Neural cell (in vitro differentiated cells): Measurements from ENCODE around the gene SRC. TPM values are rescaled to one million over a fixed set of nuclear protein-coding genes. Genes with fewer than 3 reads are reported as not detected.

Source experiments
- H2AFZ ChIP-seq: fragments of 200-600, 300-800 bp; sonication (generic), shearing (Covaris generic); 2 replicates; pipeline ENCODE4 v1.6.0; 2014; ENCODE audit warnings: low read depth, mild to moderate bottlenecking, antibody characterized with exemption, low read length, moderate library complexity
- H3F3A ChIP-seq: fragments of 200-600 bp; shearing (Covaris generic); 2 replicates; pipeline ENCODE4 v1.6.1; 2016; ENCODE audit warnings: mild to moderate bottlenecking, moderate library complexity, mixed read lengths, antibody characterized with exemption, low read length; ENCODE audit not compliant: insufficient read depth, poor library complexity, severe bottlenecking
- H3K27ac ChIP-seq: fragments of 200-600, 300-800 bp; sonication (generic), shearing (Covaris generic); 2 replicates; pipeline ENCODE4 v1.5.1; 2014; ENCODE audit warnings: mild to moderate bottlenecking, low read length, moderate library complexity
- H3K27me3 ChIP-seq: fragments of 300-800, 200-600 bp; sonication (generic), shearing (Covaris generic); 2 replicates; pipeline ENCODE4 v1.6.0; 2014; ENCODE audit warnings: mild to moderate bottlenecking, low read depth, low read length, moderate library complexity; ENCODE audit not compliant: insufficient read depth
- H3K36me3 ChIP-seq: fragments of 300-800, 200-600 bp; sonication (generic), shearing (Covaris generic); 2 replicates; pipeline ENCODE4 v1.5.1; 2014; ENCODE audit warnings: mild to moderate bottlenecking, antibody characterized with exemption, low read length, moderate library complexity; ENCODE audit not compliant: insufficient read depth
- H3K4me2 ChIP-seq: fragments of 300-800, 200-600 bp; sonication (generic), shearing (Covaris generic); 2 replicates; pipeline ENCODE4 v1.6.0; 2014; ENCODE audit warnings: mild to moderate bottlenecking, low read length
- H3K4me3 ChIP-seq: fragments of 300-800, 200-600 bp; sonication (generic), shearing (Covaris generic); 2 replicates; pipeline ENCODE4 v1.5.1; 2014; ENCODE audit warnings: mild to moderate bottlenecking, low read length, moderate library complexity
- H3K79me2 ChIP-seq: fragments of 200-600 bp; shearing (Covaris generic); replicated peaks from 2 replicates; pipeline ENCODE4 v1.6.0; 2014; ENCODE audit warnings: mild to moderate bottlenecking, low read length, moderate library complexity; ENCODE audit not compliant: insufficient read depth
- H3K9ac ChIP-seq: fragments of 300-800, 200-600 bp; sonication (generic), shearing (Covaris generic); 2 replicates; pipeline ENCODE4 v1.6.1; 2016; ENCODE audit warnings: mild to moderate bottlenecking, low read length, mixed read lengths
- H3K9me2 ChIP-seq: fragments of 200-600 bp; shearing (Covaris generic); 2 replicates; pipeline ENCODE4 v1.6.1; 2016; ENCODE audit warnings: mild to moderate bottlenecking, low read length, mixed read lengths; ENCODE audit not compliant: insufficient read depth
- H3K9me3 ChIP-seq: fragments of 200-600, 300-800 bp; sonication (generic), shearing (Covaris generic); 2 replicates; pipeline ENCODE4 v1.6.1; 2016; ENCODE audit warnings: mild to moderate bottlenecking, mixed run types, low read length, moderate library complexity, mixed read lengths
- H4K20me1 ChIP-seq: fragments of 200-600 bp; shearing (Covaris generic); 2 replicates; pipeline ENCODE4 v1.6.1; 2016; ENCODE audit warnings: mild to moderate bottlenecking, mixed run types; ENCODE audit not compliant: insufficient read depth
- EP300 ChIP-seq: fragments of 450-650 bp; conservative IDR thresholded peaks from 2 replicates; pipeline ENCODE4 v1.6.1; 2014; ENCODE audit warnings: antibody characterized with exemption, mild to moderate bottlenecking, moderate library complexity; ENCODE audit not compliant: poor library complexity, severe bottlenecking
- EZH2 ChIP-seq: fragments of 200-600, 300-800 bp; shearing (Covaris generic), sonication (generic); IDR thresholded peaks from 2 replicates; pipeline ENCODE4 v1.6.1; 2014; ENCODE audit warnings: antibody characterized with exemption, low read length, borderline replicate concordance, mild to moderate bottlenecking; ENCODE audit not compliant: insufficient read depth, poor library complexity, severe bottlenecking
- MXI1 ChIP-seq: fragments of 450-650 bp; conservative IDR thresholded peaks from 2 replicates; pipeline ENCODE4 v1.6.1; 2014; ENCODE audit warnings: antibody characterized with exemption, mild to moderate bottlenecking; ENCODE audit not compliant: poor library complexity, severe bottlenecking
- POLR2AphosphoS5 ChIP-seq: IDR thresholded peaks from 2 replicates; pipeline ENCODE4 v1.6.1; 2012
- RAD21 ChIP-seq: fragments of 450-650 bp; conservative IDR thresholded peaks from 2 replicates; pipeline ENCODE4 v1.6.1; 2014; ENCODE audit warnings: antibody characterized with exemption, mild to moderate bottlenecking, moderate library complexity
- REST ChIP-seq: IDR thresholded peaks from 2 replicates; pipeline ENCODE4 v1.6.1; 2012; ENCODE audit warnings: borderline replicate concordance
- SMC3 ChIP-seq: fragments of 450-650 bp; conservative IDR thresholded peaks from 2 replicates; pipeline ENCODE4 v1.6.1; 2014; ENCODE audit warnings: antibody characterized with exemption, mild to moderate bottlenecking, moderate library complexity; ENCODE audit not compliant: poor library complexity
- TAF1 ChIP-seq: IDR thresholded peaks from 2 replicates; pipeline ENCODE4 v1.6.1; 2012; ENCODE audit warnings: low read depth
- polyA plus RNA-seq: library from polyadenylated mRNA; depleted of rRNA; stranded (reverse); fragments of >200 nt; gene quantifications from 2 replicates; pipeline ENCODE4 v1.2.3, GENCODE V29; 2014
- TF ChIP-seq, protein P1 (sequence below): fragments of 450-650 bp; IDR thresholded peaks from 2 replicates; pipeline ENCODE4 v1.5.1; 2014; ENCODE audit warnings: antibody characterized with exemption, mild to moderate bottlenecking, moderate library complexity; ENCODE audit not compliant: poor library complexity, severe bottlenecking

Gene SRC
- polyA plus RNA-seq, 1 donor from 2014 or later = 39.0 TPM

DNA sequence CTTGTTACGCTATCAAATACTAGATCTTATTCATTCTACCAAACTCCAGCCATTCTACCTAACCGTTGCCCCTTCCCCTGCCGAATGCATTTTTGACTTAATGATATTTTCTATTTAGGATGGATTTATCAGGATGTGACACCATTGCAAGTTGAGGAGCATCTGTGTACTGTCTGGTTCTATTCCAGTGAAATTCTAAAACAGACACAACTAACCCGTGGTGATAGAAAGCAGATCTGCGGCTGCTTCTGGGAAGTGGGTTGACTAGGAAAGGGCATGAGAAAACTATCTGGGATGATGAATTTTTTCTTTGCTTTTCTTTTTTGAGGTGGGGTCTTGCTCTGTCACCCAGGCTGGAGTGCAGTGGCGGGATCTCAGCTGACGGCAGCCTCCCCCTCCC, 20.7 kb upstream of the SRC start:
- no peaks in the 10 kb centered on the region for H3F3A ChIP-seq
- no peak overlapping the region for H3K4me2 ChIP-seq
- H4K20me1 ChIP-seq = no peaks in the 10 kb centered on the region
- H3K9ac ChIP-seq = no peak overlapping the region
- H3K79me2 ChIP-seq = no peaks in the 10 kb centered on the region
- H3K27me3 ChIP-seq = no peaks in the 10 kb centered on the region
- H3K36me3 ChIP-seq = no peaks in the 10 kb centered on the region
- H3K9me2 ChIP-seq = no peaks in the 10 kb centered on the region
- H3K9me3 ChIP-seq = no peaks in the 10 kb centered on the region
- no peak overlapping the region for H3K27ac ChIP-seq
- no peak overlapping the region for H3K4me3 ChIP-seq
- TF ChIP-seq SMC3 (no peak), EP300 (no peak), REST (no peak), RAD21 (no peak), EZH2 (no peak), TAF1 (no peak), MXI1 (no peak), POLR2AphosphoS5 (no peak)
- TF ChIP-seq, protein P1, sequence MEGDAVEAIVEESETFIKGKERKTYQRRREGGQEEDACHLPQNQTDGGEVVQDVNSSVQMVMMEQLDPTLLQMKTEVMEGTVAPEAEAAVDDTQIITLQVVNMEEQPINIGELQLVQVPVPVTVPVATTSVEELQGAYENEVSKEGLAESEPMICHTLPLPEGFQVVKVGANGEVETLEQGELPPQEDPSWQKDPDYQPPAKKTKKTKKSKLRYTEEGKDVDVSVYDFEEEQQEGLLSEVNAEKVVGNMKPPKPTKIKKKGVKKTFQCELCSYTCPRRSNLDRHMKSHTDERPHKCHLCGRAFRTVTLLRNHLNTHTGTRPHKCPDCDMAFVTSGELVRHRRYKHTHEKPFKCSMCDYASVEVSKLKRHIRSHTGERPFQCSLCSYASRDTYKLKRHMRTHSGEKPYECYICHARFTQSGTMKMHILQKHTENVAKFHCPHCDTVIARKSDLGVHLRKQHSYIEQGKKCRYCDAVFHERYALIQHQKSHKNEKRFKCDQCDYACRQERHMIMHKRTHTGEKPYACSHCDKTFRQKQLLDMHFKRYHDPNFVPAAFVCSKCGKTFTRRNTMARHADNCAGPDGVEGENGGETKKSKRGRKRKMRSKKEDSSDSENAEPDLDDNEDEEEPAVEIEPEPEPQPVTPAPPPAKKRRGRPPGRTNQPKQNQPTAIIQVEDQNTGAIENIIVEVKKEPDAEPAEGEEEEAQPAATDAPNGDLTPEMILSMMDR = no peak
- H2AFZ ChIP-seq = no peak overlapping the region

DNA sequence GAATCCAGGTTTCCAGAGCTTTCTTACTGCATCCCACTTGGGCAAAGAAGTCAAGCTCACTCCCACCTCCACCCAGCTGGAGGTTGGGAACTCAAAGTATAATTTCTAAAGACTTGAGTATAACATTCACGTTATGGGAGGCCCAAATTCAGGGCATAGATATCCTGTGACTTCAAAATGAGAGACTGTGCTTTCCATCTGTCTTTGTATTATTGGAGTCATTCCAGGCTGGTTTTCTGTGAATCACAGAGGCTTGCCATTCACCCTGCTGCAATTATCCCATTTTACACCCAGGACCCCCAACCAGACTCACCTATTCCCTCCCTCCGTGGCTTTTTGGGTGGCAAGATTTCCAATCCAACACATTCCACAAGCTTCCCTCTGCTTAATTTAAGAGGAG, 19.3 kb upstream of the SRC start:
- no peaks in the 10 kb centered on the region for H3F3A ChIP-seq
- TF ChIP-seq REST = no peak
- no peak for TF ChIP-seq MXI1
- TF ChIP-seq POLR2AphosphoS5 = no peak
- no peak for TF ChIP-seq RAD21
- TF ChIP-seq SMC3 = no peak
- TF ChIP-seq EZH2 = no peak
- TF ChIP-seq, protein P1 = no peak
- TF ChIP-seq TAF1 = no peak
- TF ChIP-seq EP300 = no peak
- H3K27ac ChIP-seq = no peak overlapping the region
- H3K9ac ChIP-seq = no peak overlapping the region
- H2AFZ ChIP-seq = no peak overlapping the region
- no peaks in the 10 kb centered on the region for H3K79me2 ChIP-seq
- no peak overlapping the region for H3K4me3 ChIP-seq
- no peaks in the 10 kb centered on the region for H3K9me2 ChIP-seq
- H4K20me1 ChIP-seq = no peaks in the 10 kb centered on the region
- H3K4me2 ChIP-seq = no peak overlapping the region
- H3K27me3 ChIP-seq = no peaks in the 10 kb centered on the region
- no peaks in the 10 kb centered on the region for H3K36me3 ChIP-seq
- no peaks in the 10 kb centered on the region for H3K9me3 ChIP-seq
